ENCODE data around the gene TNP2. TPM values are rescaled to one million over a fixed set of nuclear protein-coding genes. Genes with fewer than 3 reads are reported as not detected.

Gene TNP2
- total and polyA plus RNA-seq, 12 donors = not detected

DNA sequence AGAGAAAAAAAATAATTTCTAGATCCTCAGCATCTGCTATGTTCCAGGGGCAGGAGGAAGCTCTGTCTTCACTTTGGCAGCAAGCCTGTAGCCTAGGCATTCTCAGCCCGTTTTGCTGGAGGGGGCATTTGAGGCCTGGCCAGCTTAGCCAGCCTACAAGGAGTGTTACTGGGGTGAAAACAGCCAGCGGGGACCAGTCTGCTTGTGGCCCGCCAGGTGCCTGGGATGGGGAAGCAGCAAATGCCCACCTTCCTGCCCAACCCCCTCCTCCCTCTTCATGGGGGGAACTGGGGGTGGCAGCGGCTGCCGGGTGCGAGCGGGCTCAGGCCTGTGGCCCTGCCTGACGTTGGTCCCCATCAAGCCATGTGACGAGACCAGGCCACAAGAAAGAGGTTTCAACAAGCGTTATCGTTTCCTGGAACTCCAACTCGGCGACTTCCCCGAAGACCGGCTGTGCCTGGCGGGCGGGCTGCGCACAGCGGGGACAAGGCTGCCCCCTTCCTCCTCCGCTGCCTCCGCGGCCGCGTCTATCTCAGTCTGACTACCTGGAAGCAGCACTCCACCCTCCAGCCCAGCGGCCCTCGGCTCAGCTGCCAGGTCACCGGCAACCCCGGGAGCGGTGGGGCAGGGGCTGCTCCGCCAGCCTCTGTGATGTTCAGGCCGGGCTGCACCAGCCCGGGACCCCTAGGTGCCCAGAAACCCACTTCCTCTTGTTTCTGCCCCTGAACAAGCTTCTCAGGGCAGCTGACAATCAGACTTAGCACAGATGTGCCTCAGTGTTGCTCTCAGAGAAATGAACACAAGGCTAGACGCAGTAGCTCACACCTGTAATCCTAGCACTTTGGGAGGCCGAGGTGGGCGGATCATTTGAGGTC, 36.0 kb downstream of the TNP2 start:
- no peaks in the 10 kb centered on the region for H3K36me3 ChIP-seq
- DNase-seq (peak; percentile 24 to 48), ATAC-seq (peak; percentile 50 to 82 (median 64))
- WGBS, 2 donors = 30 to 32% methylated on average over 35 of the region's 35 CpGs
- intact Hi-C loops (cut with DNase I) = loop anchor here in 2 of 10 donors (5.0 to 10.0 kb wide), 2 partner anchors 51 to 58 kb away; no protein-coding TSS in a partner anchor
- peak overlapping the region in 1 of 10 donors; percentile 89 for H3K27ac ChIP-seq
- TF ChIP-seq, protein P1, sequence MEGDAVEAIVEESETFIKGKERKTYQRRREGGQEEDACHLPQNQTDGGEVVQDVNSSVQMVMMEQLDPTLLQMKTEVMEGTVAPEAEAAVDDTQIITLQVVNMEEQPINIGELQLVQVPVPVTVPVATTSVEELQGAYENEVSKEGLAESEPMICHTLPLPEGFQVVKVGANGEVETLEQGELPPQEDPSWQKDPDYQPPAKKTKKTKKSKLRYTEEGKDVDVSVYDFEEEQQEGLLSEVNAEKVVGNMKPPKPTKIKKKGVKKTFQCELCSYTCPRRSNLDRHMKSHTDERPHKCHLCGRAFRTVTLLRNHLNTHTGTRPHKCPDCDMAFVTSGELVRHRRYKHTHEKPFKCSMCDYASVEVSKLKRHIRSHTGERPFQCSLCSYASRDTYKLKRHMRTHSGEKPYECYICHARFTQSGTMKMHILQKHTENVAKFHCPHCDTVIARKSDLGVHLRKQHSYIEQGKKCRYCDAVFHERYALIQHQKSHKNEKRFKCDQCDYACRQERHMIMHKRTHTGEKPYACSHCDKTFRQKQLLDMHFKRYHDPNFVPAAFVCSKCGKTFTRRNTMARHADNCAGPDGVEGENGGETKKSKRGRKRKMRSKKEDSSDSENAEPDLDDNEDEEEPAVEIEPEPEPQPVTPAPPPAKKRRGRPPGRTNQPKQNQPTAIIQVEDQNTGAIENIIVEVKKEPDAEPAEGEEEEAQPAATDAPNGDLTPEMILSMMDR (IDR thresholded peaks at IDR 0.05) = no peak
- H3K27me3 ChIP-seq = peaks cover 0 to 9% (median 0%) of the 10 kb centered on the region in 7 donors
- H3K9me3 ChIP-seq = no peaks in the 10 kb centered on the region
- peak overlapping the region in 2 of 10 donors; percentile 1 to 32 for H3K4me3 ChIP-seq
- H3K4me1 ChIP-seq = peaks cover 0 to 56% (median 9%) of the 10 kb centered on the region in 9 donors

DNA sequence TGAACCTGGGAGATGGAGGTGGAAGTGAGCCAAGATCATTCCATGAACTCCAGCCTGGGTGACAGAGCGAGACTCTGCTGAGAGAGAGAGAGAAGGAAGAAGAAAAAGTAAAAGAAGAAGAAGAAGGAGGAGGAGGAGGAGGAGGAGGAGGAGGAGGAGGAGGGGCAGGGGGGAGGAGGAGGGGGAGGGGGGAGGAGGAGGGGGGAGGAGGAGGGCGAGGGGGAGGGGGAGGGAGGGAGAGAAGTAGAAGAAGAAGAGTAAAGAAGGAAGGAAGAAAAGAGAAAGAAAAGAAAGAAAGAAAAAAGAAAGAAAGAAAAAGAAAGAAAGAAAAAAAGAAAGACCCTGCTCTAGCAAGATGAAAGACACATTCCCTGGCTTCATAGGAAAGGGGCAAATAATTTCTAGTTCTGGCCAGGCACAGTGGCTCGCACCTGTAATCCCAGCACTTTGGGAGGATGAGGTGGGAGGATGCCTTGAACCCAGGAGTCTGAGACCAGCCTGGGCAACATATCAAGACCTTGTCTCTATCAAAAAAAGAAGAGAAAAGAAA, 36.7 kb downstream of the TNP2 start:
- Histone ChIP-seq H3K9me3 (no peaks in the 10 kb centered on the region), H3K27ac (peak overlapping the region in 1 of 10 donors; percentile 89), H3K4me1 (peaks cover 0 to 56% (median 9%) of the 10 kb centered on the region in 9 donors), H3K27me3 (peaks cover 0 to 9% (median 0%) of the 10 kb centered on the region in 7 donors), H3K36me3 (no peaks in the 10 kb centered on the region), H3K4me3 (no peak overlapping the region)
- TF ChIP-seq, protein P1 (IDR thresholded peaks at IDR 0.05) = no peak
- no peak for DNase-seq
- 89 to 97% methylated on average over 2 to 3 of the region's 3 CpGs for WGBS, 2 donors
- intact Hi-C loops (cut with DNase I) = loop anchor here in 2 of 10 donors (5.0 to 10.0 kb wide), 2 partner anchors 50 to 58 kb away; no protein-coding TSS in a partner anchor
- no peak for ATAC-seq

DNA sequence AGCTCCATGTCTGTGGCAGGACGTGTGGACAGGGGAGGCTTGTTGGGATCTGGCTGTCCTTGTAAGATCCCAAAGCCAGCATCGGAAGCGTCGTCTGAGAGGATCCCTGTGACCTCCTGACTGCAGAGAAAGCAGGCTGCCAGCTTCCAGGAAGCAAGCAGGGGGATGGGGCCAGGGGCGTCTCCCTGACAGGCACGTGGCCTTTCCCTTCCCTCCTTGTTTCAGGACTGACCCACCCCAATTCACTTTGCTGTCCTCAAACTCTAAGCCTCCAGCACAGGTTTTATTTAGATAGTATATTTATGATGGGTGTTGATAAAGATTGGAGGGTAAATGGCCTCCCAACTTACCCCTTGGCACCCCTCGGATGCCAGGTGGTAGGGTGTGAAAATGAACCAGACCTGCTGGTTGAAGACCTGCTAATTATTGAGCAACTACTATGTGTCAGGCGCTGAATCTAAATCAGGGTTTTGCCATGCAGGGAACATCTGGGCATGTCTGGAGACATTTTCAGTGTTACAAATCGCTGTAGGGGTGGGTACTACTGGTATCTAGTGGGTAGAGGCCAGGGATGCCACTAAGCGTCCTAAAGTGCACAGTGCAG, 37.7 kb downstream of the TNP2 start:
- Histone ChIP-seq H3K27me3 (peaks cover 0 to 9% (median 0%) of the 10 kb centered on the region in 7 donors), H3K9me3 (no peaks in the 10 kb centered on the region), H3K27ac (peak overlapping the region in 1 of 10 donors; percentile 58), H3K4me3 (no peak overlapping the region), H3K4me1 (peaks cover 0 to 50% (median 9%) of the 10 kb centered on the region in 9 donors), H3K36me3 (no peaks in the 10 kb centered on the region)
- no peak for ATAC-seq
- 69 to 75% methylated on average over 10 of the region's 10 CpGs for whole genome bisulfite sequencing, 2 donors
- intact Hi-C loops (cut with DNase I) = loop anchor here in 2 of 10 donors (5.0 to 10.0 kb wide), 2 partner anchors 49 to 57 kb away; no protein-coding TSS in a partner anchor
- TF ChIP-seq, protein P1 (IDR thresholded peaks at IDR 0.05) = no peak
- DNase-seq = no peak

DNA sequence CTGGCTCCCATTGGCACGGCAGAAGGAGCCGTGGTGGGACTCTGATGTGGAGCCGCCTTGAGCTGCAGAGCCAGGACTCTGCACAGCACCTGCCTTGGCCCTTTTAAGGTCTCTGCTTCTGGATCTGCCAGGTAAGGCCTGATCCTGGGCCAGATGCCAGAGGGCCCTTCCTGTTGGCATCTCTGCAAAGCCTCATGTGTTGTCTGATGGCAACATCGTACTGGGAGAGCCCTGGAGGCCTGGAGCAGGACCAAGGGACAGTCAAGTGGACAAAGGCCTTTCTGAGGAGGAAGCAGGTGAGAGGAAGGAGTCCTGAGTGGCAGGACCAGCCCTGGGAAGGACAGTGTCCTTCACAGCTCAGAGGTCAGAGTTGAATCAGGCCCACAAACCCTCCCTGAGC, 39.2 kb downstream of the TNP2 start:
- 70 to 77% methylated on average over 4 of the region's 4 CpGs for WGBS, 2 donors
- Histone ChIP-seq H3K36me3 (no peaks in the 10 kb centered on the region), H3K9me3 (no peaks in the 10 kb centered on the region), H3K4me3 (no peak overlapping the region), H3K27ac (no peak overlapping the region), H3K27me3 (peaks cover 0 to 9% (median 0%) of the 10 kb centered on the region in 7 donors), H3K4me1 (peaks cover 0 to 49% (median 9%) of the 10 kb centered on the region in 9 donors)
- DNase-seq (no peak), ATAC-seq (no peak)
- TF ChIP-seq, protein P1 (IDR thresholded peaks at IDR 0.05) = no peak
- intact Hi-C loops (cut with DNase I) = loop anchor here in 2 of 10 donors (5.0 to 10.0 kb wide), 2 partner anchors 48 to 55 kb away; no protein-coding TSS in a partner anchor

Data from heart right ventricle (tissue), 16 donors.